Ramos (cell line): ENCODE results near the gene EGFR.

Experiments
- in situ Hi-C: fragments of 300-500 bp; cut with MboI; formaldehyde crosslinking; loops from one replicate; pipeline ENCODE4 v1.14.3; 2022; ENCODE audit warnings: low sequenced_read_pairs; ENCODE audit not compliant: unreplicated experiment

EGFR gene

GRCh38 chr7:55193245-55193644, 174.4 kb downstream of the EGFR start:
- in situ Hi-C loops, result no loop called here

- in situ Hi-C loops, result no loop called here
Observed at GRCh38 chr7:55194522-55194921, 175.7 kb downstream of the EGFR start.

GRCh38 chr7:55198634-55199392, 180.0 kb downstream of the EGFR start:
- in situ Hi-C loops, result no loop called here

GRCh38 chr7:55199418-55199817, 180.6 kb downstream of the EGFR start:
- in situ Hi-C loops, result no loop called here

GRCh38 chr7:55200441-55200840, 181.6 kb downstream of the EGFR start:
- in situ Hi-C loops, result no loop called here

GRCh38 chr7:55202150-55202913, 183.5 kb downstream of the EGFR start:
- in situ Hi-C loops, result no loop called here

- in situ Hi-C loops, result no loop called here
Observed at GRCh38 chr7:55203300-55203699, 184.5 kb downstream of the EGFR start.

GRCh38 chr7:55205124-55205955, 186.5 kb downstream of the EGFR start:
- in situ Hi-C loops, result no loop called here

GRCh38 chr7:55206235-55207029, 187.6 kb downstream of the EGFR start:
- in situ Hi-C loops, result no loop called here

GRCh38 chr7:55207436-55208125, 188.8 kb downstream of the EGFR start:
- in situ Hi-C loops, result no loop called here

GRCh38 chr7:55209366-55209765, 190.5 kb downstream of the EGFR start:
- in situ Hi-C loops, result no loop called here

- in situ Hi-C loops, result no loop called here
Observed at GRCh38 chr7:55210176-55210575, 191.4 kb downstream of the EGFR start.

- in situ Hi-C loops, result no loop called here
Observed at GRCh38 chr7:55210716-55211115, 191.9 kb downstream of the EGFR start.

GRCh38 chr7:55211726-55212125, 192.9 kb downstream of the EGFR start:
- in situ Hi-C loops, result no loop called here

- in situ Hi-C loops, result no loop called here
Observed at GRCh38 chr7:55212176-55212575, 193.4 kb downstream of the EGFR start.

GRCh38 chr7:55212838-55213237, 194.0 kb downstream of the EGFR start:
- in situ Hi-C loops, result no loop called here

- in situ Hi-C loops, result no loop called here
Observed at GRCh38 chr7:55214707-55215106, 195.9 kb downstream of the EGFR start.

- in situ Hi-C loops, result no loop called here
Observed at GRCh38 chr7:55223023-55223422, 204.2 kb downstream of the EGFR start.

- in situ Hi-C loops, result no loop called here
Observed at GRCh38 chr7:55224111-55224510, 205.3 kb downstream of the EGFR start.
